GM12872 (cell line): ENCODE data around the gene HMHB1.

Source experiments
- CTCF ChIP-seq: IDR thresholded peaks from 3 replicates; pipeline ENCODE4 v1.5.1; 2011; ENCODE audit warnings: low read depth, mild to moderate bottlenecking, low read length, moderate library complexity; ENCODE audit not compliant: insufficient read depth

HMHB1 gene

DNA sequence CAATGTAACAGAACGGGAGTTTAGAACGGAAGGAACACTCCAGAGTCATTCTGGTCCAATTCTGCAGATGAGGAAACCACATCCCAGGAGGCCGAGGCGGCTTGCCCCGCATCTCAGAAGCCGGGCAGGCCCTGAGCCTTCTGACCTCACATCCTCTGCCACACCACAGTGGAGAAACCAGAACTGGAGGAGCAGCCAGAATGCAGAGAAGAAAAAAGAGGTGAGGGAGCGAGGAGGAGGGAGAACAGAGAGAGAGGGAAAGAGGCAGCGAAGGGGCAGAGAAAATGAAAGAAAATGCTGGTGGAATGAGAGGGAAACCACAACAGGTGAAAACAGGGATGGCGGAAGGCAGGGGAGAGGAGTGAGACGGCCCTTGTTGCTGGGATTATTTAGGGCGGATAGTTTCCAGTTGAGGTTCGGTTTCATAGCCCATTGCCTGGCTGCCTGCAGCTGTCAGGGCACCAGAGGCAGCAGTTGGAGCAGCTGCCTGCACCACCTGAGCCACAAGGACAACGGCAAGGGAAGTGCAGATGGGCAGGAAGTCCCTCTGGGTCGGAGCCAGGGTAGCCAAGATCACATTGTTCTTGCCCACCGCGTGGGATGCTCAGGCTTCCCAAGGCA, at the start of gene HMHB1:
Gene HMHB1 (plus strand): TSS at position 77 of the 621 bp plus-strand sequence.
- TF ChIP-seq CTCF = no peak

DNA sequence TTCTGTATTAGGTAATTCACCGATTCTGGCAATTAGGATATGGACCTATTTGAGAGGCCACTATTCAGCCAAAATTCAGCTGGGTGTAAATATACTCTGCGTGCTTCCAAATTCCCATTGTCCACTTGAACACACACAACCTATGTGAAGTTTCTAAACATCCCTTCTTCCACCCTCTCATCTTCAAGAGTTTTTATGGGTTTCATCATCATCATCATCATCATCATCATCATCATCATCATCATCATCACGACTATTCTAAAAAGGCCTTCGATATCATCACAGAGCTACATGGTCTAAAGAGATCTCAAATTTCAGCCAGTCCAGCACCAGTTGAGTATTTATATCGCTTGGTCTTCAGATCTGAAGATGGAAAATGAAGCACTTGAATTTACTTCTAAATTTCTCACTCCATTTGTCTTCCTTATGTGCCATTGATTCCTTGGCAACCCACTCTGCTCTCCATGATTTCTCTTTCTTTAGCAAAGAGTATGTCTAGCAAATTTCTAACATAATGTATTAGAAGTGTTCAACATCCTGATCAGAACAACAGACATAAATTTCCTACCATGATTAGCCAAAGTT, 49.2 kb upstream of the HMHB1 start:
- TF ChIP-seq CTCF = no peak

DNA sequence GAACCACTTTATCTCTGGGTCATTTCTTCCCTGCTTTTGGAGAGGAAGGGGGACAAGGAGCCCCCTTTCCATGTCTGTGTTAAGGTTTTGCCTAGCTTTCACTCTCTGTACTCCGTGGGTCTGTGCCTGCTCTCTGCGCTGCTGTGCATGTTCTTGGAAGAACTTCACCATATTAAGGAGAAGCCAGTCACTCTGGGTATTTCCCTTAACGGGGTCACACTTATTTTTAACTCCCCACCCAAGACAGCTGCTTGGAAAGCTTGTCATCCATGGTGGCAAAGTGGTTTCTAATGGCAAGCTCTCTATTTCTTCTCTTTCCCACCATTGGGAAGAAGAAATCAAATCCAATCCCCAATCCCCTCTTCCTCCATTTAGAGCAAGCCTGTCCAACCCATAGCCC, 44.8 kb upstream of the HMHB1 start:
- TF ChIP-seq CTCF = no peak

DNA sequence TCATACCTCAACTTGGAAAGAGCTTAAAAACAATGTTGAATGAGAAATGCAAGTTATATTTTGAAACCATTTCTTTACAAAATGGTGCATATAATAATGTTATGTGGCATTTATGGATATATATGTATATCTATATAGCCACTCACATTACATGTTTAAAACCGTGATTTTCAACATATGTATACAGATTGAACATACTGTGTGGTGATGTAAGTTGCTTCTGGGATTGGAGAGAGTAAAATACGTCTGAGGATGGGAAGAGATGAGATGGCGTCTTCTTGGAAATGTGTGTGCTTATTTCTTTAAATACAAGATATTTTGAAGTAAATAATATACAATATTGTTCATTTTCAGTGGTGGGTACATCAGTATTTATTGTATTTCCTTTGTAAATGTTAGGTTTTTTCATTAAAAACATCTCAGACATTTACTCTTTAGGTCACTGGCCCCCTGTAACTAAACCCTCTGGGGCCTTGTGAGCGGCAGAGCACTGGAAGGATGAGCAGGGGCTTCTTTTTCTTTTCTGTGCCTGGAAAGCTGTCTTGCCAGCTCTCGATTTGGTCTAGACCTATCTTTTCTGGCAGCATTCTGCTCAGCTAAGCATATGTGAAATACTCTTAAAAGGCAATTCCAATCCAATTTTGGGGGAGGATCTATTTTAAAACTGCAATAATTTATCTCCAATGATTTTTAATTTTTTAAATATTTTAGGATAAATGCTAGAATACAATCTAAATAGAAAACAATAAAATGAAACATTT, 42.8 kb upstream of the HMHB1 start:
- TF ChIP-seq CTCF = no peak

DNA sequence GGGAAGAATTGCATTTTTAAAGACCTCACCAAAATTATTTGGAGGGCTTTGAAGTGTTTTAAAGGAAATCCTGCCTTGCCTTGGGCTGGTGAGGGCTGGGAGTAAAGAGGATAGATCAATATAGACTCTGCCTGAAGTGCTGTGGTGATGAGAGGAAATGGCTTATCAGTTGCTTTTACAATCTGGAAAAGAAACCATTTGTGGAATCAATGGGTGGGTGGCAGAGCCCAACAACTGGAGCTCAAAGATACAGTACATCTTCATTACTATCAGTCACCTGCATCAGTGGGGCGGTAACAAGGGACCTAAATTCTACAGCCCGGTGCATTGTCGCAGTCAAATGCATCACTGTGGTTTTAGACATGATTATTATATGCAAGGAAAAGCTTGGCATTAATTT, 41.5 kb upstream of the HMHB1 start:
- no peak for TF ChIP-seq CTCF

- no peak for TF ChIP-seq CTCF
Observed at GRCh38 chr5:143771189-143771588, 40.8 kb upstream of the HMHB1 start.

GRCh38 chr5:143771602-143772001, 40.4 kb upstream of the HMHB1 start:
- TF ChIP-seq CTCF = no peak
